HG03575 (cell line): ENCODE data around the gene ZFYVE21.
A peak's percentile ranks its signal among the peaks of the same experiment; 100 is the strongest.

Source experiments
- ATAC-seq: cut with Tn5 transposase; IDR thresholded peaks from one replicate; pipeline ENCODE4 v1.9.1; 2021; ENCODE audit not compliant: unreplicated experiment, insufficient number of reproducible peaks, low FRiP score; ENCODE audit errors: extremely low read depth

Gene ZFYVE21

DNA sequence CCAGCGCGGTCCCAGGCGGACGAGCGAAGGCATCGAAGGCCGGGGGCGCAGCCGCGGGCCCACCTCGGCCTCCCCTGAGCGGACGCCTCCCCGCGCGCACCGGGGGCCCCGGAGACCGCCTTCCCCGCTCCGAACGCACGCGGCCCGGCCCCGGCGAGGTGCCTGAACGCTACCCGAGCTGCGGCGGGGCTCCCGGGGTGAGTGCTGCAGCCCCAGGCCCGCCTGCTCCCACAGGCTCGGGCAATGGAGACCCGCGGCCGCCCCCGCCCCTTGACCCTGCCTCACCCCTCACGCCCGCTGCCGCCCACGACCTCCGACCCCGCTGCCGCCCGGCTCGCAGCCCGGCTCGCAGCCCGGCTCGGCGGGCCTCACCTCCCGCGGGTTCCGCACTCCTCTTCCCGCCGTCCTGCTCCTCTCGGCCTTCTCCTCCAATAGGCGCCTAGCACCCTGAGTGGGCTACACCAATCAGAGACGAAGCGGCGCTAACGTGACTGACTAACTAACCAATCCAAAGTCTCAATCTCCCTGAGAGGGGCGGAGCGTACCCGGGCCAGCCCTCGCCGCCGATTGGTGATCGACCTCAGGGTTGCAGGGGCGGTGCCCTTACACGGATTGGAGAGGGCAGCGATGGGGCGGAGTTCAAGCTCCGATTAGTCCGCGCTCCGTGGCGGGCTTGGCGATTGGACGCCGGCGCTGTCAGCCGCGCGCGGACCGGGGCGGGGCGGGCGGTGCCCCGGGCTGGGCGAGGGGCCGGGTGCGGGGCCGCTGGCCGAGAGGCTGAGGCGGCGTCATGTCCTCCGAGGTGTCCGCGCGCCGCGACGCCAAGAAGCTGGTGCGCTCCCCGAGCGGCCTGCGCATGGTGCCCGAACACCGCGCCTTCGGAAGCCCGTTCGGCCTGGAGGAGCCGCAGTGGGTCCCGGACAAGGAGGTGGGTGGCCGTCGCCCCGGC lies at the start of gene ZFYVE21, which contains the start of gene XRCC3:
Gene ZFYVE21, plus strand, starts transcription at position 759 of the 949 bp plus-strand sequence. Its CDS starts 32 bp downstream, at position 791.
Gene XRCC3, minus strand, starts transcription at position 400 of the 949 bp plus-strand sequence. CDS start 4,364 bp downstream, outside the sequence.
- peak; percentile 90 for ATAC-seq

DNA sequence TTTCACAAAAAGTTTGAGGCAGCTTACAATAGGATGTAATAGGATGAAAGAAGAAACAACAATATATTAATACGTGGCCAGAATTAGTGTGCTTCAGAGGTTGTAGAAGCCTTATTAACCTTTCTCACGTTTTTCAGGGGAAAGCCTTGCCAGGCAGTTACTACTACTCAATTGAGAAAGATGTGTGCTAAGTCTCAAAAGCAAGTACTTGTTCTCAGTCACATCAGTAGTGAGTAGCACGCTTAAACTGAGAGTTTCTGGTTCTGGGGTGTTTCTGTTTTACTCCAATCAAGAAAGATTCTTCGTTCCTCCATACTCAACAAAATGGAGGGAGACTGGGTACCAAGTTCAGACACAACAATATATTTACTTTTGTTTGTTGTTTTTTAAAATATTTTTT lies 47.9 kb upstream of the ZFYVE21 start:
- ATAC-seq: no peak

DNA sequence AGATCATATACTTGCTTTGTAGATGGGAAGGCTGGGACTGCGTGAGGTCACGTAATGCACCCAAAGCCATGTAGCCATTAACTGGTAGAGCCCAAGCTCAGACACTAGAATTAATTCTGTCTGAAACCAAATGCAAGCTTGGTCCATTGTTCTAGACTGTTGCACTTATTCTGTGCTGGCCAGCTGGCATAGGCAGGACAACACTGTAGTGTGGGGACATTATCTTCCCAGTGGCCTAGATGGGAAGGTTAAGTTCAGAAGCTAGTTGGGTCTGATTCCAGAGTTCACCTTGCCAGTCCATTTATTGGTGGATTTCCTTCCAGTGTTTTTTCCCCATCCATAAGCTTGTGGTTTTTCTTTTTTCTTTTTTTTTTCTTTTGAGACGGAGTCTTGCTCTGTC lies 47.5 kb upstream of the ZFYVE21 start:
- ATAC-seq: no peak

DNA sequence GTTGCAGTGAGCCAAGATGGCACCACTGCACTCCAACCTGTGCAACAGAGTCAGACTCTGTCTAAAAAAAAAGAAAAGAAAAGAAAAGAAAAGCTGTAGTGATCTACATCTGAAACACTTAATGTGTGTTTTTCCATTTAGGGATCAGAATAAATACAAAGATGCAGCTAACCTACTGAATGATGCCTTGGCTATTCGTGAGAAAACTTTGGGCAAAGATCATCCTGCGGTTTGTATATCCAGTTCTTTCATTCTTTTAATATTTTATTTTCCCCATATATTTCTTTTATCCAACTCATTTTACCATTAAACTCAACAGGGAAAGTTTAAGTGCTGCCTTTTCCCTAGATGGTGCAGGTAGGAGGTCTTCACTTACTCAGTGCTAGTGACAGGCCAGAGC lies 46.2 kb upstream of the ZFYVE21 start:
- no peak for ATAC-seq

DNA sequence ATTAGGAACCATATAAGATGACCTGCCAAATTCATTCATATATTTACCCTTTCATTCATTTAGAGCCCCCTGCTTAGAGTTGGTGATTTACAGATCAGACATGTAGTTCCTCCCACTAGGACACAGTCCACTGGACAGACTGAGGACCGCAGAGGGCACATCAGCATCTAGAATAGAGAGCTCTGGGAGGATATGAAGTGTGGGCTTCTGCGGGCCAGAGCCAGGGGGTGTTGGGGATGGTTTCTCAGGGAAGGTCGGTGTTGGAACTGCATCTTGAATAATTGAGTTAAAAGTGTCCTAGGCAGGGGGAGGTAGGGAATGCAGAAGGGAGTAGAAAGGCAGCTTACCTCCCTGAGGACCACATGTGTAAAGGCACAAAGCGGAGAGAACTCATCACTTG lies 43.7 kb upstream of the ZFYVE21 start:
- no peak for ATAC-seq

DNA sequence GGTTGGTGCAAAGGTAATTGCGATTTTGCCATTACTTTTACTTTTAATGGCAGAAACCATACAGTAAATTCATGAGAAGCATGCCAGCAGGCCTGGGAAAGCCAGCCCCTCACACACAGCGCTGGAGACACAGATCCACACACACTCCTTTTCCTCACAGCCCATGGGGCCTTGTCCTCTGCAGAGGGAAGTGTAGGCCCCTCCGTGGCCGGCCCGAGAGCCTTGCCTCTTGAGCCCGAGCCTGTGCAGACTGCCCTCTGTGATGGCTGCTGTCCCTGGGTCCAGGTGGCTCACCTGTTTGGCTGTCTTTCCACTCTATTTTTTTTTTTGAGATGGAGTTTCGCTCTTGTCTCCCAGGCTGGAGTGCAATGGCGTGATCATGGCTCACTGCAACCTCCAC lies 39.7 kb upstream of the ZFYVE21 start:
- ATAC-seq: no peak

DNA sequence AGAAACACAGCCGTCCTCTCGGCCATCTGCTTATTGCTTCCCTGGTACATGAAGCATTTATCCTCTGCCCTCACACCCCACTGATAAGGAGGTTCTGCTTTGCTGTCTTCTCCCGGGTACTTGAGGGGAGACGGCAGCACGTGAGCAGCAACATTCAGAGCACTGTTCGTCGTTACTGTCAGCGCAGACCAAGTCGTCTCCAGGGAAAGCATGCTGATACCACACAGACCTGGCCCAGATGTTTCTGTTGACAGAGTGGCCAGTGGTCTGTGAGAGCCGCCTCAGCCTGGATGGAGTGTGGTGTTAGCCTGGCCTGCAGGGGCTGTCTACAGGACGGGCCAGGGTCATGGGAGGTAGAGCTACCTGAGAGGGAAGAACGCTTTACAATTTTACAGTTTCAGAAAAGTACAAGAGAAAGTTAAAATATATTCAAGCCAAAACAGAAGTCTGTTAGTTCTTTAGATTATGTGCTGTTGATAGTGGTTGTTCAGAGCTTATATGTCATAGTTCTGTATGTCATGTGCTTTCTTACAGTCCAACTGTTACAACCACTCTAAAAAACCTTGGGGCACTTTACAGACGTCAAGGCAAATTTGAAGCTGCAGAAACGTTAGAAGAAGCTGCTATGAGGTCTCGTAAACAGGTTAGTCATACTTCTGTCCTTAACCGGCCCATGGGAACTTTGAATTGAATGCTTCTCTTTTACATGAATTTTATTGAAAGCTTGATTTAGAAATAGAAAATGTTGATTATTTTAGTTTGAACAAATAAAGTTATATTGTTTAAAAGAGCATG lies 38.5 kb upstream of the ZFYVE21 start:
- no peak for ATAC-seq

DNA sequence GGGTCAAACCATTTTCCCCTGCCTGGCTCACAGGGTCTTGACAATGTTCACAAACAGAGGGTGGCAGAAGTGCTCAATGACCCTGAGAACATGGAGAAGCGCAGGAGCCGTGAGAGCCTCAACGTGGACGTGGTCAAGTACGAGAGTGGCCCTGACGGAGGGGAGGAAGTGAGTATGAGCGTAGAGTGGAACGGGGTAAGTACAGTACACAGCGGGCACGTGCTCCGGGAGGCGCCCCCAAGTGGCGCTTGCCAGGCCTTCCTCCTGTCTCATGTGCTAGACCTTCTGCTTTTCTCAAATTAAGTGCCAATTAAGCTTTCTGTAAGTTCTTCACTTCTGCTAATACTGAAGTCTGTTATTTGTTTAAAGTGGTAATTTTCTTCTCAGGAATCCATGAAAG lies 36.3 kb upstream of the ZFYVE21 start:
- no peak for ATAC-seq

DNA sequence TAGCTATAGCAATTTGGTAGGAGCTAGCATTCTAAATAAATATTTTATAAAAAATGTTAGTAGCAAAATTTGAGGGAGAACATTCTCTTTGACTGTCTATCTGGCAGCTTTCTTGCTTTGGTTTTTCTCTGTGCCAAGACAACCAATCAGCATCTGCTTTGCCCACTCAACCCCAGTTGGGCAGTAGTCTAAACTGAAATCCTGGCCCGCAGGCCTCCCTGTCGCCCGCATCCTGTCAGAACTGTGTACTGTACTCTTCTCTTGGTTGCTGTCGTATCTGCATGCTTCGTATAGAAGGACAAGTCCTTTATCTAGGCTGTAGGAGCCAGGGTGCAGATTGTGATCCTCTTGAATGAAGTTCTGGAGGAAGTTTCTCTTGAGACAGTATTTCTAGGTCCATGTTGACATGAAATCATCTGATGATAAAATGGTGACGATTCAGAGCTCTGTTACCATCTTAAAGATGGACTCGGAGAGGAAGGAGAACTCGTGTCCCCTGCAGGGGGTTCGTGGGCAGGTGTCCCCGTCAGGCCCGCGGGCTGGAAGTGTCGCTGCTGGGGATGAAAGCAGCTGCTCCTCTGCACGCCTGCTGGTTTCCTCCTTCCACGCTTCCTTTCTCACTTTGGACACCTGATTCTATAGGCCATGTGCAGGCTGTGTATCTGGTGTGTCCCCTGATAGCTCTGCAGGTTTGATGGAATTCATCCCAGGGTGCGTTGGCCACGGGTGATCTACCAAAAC lies 34.9 kb upstream of the ZFYVE21 start:
- ATAC-seq: no peak

DNA sequence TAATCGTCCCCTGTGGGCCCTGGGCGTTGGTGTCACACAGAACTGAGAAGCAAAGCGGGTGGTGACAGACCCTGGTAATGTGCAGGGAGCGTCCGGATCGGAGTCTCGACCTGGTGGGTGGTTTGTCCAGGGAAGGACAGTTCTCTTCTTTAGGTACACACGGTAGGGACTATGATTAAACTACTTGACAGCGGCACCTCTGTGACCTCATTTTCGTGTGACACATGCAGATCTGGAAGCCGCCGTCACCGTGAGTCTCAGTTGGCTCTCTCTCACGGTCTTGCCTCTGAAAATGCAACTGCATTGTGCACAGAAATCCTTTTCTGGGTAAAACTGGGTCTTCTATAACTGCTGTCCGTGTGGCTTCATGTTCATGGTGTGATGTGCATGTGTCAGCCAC lies 32.5 kb upstream of the ZFYVE21 start:
- no peak for ATAC-seq

DNA sequence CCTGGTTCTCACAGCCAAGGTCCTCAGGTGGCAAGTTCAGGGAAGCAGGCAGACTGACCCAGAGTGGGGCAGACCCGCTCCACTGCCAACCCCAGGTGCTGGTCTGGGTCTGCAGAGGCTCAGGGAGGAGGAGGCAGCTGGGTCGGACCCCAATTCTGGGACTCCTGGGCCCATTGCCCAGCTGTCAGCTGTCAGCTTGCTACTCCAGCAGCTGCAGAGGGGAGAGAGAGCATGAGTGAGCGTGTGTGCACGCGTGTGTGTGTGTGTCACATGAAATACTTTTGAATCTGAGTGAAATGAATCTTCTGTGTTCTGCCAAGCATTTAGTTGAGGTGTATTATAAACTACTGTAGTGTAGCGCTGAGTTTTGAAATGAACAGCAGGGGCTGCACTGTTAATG lies 31.1 kb upstream of the ZFYVE21 start:
- no peak for ATAC-seq

DNA sequence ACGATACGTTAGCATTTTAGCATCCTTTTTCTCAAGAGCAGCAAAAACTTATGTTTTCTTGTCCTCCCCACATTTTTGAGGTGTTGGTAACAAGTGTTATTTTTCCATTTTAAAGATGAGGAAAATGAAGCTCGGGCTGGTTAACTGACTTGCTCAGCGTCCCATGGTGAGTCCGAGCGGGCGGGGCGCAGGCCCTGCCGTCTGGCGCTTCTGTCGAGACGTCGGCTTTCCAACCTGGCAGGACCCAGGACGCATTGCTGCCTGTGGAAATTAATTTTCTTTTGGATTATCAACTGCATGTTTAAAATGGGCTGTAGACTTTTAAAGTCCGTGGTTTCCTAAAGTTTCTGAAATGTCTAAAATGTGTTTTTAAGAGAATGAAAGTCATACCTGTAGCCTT lies 30.7 kb upstream of the ZFYVE21 start:
- no peak for ATAC-seq

DNA sequence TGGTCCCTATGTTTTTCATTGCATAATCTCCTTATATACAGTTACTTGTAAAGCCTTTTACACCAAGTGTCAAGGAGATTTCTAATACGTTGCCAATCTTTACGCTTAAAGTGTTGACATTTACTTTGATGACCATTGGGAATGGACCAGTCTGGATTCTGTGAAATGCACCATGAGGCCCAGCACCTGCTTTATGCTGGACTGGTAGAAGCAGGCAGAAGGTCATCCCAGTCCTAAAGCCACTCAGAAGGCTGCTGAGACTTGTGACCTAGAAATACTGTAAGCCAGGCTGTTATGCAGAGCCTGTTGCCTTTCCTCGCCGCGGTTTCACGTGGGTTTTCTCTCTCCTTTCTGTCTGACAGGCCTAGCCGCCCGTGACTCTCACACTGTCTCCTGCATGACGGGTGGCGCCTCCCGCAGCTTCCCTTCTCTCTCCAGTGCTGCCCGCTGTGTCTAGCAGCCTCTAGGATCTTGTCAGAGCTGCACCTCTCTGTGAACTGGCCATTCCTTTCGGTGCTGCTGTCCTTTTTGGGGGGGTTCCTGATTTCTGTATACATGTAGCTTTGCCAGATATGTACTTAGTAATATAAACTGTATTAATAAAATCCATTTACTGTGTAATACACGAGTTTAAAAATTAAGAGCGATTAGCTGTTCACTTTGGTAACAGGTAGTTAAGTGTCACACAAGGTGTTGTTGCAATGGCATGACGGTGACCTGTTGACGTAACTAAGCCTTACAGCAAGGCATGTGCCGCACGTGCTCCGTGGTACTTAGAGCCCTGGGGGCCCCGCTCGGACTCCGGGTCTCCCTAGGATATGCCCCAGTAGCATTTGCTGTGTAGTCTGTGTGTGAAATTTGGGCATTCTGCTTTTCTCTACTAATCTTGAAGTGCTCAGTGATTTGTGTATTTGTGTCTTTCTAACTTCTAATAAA lies 30.1 kb upstream of the ZFYVE21 start:
- no peak for ATAC-seq

DNA sequence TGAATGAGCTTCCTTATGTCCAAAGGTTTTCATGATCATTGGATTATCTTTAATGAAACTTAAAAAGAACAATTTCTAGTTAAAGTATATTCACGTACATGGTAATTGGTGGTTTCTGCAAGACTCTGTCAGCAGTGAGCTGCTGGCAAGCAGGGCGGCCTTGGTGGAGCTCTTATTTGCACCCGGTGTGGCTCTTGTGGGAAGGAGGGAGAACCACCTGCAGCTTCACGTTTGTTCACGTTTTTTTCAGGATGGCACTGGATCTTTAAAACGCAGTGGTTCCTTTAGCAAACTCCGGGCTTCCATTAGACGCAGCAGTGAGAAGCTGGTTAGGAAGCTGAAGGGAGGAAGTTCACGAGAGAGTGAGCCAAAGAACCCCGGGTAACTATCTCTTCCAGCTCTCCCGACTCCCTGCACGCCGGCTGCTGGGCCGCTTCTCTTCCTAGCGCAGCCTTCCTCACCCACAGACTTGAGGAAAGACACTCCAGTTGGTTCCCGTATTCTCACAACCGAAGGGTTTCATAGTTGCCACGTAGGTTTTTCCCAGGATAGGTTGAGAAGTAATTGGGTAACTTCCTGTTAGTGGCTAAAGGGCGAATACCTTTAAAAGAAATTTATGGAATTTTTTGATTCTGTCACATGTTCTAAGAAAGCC lies 28.7 kb upstream of the ZFYVE21 start:
- no peak for ATAC-seq

DNA sequence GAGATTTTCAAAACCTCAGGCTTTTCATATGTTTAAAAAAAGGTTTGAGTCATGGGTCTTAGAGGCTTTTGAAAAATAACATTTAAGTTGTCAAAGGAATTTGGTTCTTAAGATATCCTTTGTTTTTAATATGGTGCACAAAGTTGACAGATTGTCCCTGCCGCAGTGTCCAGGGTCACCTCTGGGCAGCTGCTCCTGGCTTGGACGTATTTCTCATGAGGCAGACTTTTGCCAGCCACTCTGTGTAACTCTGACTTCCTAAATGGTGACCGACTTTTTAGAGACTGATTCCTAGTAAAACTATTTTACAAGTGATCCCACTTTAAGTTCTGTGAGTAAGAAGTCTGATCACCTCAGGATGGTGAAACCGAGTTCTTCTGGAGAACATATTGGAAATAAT lies 27.9 kb upstream of the ZFYVE21 start:
- ATAC-seq: no peak

DNA sequence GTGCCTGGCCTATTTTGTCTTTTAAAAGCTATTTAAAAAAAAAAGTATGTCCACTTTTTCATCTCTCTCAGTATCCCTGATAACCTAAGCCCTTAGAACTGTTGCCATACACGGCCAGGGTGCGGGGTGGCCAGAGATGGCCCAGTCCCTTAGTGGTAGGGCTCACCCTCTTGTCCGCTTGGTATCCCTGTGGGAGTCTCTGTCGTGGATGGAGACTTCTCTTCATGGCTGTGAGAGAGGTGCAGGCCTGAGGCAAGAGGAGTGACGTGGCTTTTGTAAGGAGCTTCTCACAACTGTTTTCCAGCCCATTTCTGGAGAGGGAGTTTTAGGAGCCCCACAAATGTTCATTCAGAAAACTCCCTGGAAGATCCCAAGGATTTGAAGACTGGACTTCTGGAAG lies 27.2 kb upstream of the ZFYVE21 start:
- ATAC-seq: no peak

DNA sequence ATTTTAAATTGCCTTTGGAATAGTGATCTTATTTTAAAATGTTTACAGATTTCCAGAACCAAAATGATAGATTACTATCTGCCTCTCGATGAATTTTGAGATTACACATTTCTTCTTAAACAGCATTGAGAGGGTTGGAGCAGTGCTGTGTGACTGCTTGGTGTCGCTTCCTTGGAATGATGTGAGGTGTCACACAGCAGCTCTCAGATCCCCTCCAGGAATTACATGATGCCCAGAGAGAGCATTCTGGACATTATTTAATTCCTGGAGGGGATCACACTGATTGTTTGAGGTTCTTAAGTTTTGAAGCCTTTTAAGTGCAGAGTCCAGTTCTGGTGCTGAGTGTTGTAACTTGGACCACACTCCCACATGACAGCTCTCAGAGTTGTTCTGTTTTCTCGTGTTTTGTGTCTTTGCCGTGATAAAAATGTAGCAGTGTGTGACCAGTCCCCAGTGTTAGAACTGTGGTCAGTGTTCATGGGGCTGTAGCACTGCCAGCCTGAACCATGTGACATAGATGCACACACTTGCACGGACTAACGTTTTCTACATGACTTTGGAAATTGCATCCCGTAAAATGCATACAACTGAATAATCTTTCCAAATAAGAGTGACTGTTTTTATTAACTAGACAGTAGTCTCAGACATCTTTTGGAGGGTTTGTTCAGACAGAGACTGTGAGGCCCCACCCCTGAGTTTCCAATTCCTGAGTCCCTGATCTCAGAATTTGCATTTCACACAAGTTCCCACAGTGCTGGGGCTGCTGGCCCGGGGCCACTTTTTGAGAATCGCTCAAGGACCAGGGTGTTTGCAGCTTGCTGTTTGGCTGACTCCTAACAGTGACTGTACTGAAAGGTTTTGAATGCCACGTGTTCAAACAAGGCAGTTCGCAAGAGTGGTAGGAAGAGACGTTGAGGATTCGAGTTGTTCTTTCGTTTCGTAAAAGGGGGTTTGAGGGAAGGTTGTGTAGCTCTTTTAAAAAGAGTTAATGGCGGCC lies 26.4 kb upstream of the ZFYVE21 start:
- no peak for ATAC-seq
